Esophagus squamous epithelium (tissue), 4 donors: ENCODE data around the gene DHX8.

Experiments
- CTCF ChIP-seq, 6 experiments: fragments of 450-650 bp in 4 of 6; fragments of 200-600 bp in 2 of 6; sonication (generic) in 2 of 6; IDR thresholded peaks; one replicate each; pipeline ENCODE4 v1.5.1; 2016 to 2019; ENCODE audit warnings: antibody characterized with exemption in 6 of 6, mild to moderate bottlenecking in 4 of 6, moderate library complexity in 4 of 6
- POLR2A ChIP-seq, 4 donors: fragments of 450-650 bp; IDR thresholded peaks; one replicate each; pipeline ENCODE4 v1.6.1; 2017; ENCODE audit warnings: antibody characterized with exemption in 4 of 4, mild to moderate bottlenecking in 4 of 4, moderate library complexity in 3 of 4

- TF ChIP-seq POLR2A (IDR thresholded peaks at IDR 0.05) (no peak), CTCF (IDR thresholded peaks at IDR 0.05) (no peak)
These were observed 34.0 kb downstream of the DHX8 start for GRCh38 chr17:43517615-43518386.
